CD4-positive, alpha-beta T cell treated with Interleukin-12 subunit alpha and Interleukin-12 subunit beta, for 1 hour (primary cell): ENCODE data around the gene MAPKAP1.
"Not testable (repeated sequence)": the region's sequence is repeated elsewhere in the genome, so short reads cannot be mapped to it uniquely, and the experiment has no call there.

ENCODE experiments used
- DNase-seq: peaks from one replicate; pipeline ENCODE4 v3.0.0-alpha.2; 2020

MAPKAP1 gene

DNA sequence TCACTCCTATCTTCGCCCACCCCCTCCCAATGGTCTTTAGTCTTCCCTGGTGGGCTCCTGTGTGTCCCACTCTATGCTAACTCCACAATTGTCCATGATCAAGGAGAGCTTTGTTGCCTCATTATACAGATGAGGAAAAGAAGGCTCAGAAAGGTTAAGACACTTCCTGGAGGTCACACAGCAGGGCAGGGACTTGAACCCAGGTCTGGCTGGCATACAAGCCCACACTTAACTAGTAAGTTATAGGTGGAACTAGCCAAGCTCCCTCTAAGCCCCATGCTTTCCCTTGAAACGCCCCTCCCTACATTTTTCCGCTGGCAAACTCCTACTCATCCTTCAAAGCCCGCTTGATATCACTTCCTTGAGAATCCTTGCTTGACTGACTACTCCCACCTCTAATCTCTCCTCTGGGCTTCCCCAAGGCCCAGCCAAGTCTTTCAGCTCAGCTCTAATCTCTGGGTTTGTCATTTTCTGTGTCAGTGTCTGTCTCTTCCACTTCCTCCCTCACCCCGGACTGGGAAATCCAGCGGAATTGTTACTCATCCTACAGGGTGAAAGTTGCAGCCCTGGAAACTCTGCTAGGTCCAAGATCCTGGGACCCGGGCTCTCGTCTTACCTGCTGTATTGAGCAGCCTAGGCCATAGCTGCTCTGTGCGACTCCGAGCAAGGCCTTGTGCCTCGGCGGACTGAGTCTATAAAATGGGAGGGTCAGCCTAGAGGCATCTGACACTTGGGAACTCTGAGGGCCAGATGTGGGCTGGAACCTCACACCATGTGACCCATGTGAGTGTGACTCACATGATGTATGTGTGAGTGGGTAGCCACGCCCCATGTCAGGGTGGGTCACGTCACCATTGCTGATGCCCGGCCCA is 300.8 kb downstream of the MAPKAP1 start:
- DNase-seq, result no peak

DNA sequence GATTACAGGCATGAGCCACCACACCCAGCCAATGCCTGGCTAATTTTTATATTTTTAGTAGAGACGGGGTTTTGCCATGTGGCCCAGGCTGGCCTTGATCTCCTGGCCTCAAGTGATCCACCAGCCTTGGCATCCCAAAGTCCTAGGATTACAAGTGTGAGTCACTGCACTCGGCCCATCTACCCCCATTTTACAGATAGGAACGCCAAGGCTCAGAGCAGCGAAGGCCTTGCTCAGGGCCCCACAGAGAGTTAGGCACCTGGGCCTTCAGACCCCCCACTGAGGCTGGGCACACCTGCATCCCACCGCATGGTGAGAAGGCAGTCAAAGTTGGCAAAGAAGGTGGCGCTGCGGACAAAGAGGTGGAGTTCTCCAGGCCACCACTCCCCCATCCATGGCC is 302.3 kb downstream of the MAPKAP1 start:
- no peak for DNase-seq

DNA sequence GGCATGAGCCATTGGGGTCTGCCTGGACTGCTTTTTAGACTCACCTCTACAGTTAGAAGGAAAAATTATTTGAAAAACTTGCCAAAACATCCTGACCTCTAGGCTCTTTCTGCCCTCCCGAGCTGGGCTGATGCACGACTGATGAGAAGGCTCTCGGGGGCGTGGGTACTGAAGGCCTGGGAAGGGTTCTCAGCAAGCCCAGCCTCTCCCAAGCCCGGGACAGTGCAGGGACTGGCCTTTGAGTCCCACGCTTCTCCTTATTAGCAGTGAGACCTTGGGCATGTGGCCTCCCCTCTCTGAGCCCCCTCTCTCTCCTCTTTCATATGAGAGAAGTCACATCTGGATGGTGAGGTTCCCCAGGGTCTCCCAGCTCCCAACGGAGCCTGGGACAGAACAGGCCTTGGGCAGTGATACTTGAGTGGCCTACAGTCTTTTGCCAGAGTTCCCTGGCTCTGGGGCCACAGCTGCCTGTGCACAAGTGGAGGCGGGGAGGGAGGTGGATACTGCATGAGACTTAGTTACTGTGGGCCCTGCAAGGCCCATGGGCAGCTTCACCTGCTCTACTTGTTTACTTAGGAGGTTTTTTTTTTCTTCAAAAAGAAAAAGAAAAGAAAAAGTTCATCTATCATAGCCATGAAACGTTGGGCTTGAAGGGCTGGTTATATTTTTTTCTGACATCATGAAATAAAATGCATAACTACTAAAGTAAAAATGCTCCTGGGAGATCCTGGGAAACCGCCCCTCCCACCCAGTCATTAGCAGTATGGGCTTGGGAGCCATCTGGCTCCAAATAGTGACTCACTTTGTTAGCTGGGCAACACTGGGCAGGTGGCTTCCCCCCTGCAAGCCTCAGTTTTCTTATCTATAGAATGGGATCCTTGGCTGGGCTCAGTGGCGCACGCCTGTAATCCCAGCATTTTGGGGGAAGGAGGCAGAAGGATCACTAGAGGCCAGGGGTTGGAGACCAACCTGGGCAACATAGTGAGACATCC is 306.0 kb downstream of the MAPKAP1 start:
- no peak for DNase-seq

DNA sequence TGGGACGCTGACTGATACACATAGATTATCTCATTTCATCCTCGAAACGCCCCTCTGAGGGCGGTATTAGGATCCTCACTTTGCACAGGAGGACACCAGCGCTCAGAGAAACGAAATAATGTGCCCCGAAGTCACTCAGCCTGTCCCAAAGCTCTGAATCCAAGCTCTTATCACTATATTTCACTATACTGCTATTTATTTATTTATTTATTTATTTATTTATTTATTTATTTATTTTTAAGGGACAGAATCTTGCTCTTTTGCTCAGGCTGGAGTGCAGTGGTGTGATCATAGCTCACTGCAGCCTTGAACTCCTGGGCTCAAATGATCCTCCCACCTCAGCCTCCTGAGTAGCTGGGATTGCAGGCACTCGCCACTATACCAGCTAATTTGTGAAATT is 306.8 kb downstream of the MAPKAP1 start:
- not testable (repeated sequence) for DNase-seq

DNA sequence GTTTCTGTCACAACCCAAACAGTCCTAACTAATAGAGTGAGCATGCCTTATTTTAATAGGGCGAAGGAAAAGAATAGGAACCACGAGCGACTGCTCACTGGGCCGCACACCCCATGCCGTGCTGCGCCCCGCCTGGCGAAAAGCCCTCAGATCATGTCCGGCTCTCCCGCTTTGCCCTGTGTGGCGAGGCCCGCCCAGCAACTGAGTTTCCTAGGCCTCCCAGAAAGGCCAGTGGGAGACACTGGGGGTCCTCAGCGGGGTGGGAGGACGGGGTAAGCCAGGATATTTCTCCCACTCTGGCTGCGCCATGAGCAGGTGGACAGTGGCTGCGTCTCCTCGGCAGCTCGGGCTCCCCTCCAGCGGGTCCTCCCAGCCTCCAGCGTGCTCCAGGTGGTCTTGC is 307.3 kb downstream of the MAPKAP1 start:
- no peak for DNase-seq

DNA sequence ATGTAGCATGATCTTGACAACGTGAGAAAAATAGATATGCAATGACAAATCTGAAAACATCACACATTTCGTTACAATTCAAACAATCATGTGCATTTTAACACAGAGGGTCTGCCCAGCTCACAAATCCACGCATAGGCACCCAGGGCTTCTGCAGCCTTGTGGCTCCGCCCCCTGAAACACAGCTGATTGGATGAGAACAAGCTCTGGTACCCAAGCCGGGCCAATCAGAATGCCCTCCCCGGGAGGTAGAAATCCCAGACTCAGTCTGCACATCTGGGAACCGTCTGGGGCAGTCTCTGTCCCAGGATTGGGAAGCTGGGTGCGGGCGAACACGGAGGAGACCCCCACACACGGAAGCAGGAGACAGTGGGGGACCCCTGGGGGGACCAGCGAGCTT is 307.8 kb downstream of the MAPKAP1 start:
- no peak for DNase-seq

DNA sequence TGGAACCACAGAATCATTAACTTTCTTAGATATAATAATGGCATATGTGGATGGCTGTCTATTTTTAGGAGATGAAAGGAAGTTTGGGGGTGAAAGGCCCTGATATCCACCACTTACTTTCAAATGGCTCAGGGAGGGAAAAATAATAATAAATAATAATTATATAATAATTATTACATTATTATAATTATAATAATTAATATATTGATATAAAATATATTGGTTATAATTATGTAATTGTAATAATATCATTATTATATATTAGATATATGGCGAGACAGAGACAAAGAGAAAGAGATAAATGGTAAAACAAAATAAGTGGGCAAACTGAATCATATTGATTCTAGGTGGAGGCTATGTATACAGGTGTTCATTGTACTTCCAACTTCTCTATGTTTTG is 308.8 kb downstream of the MAPKAP1 start:
- no peak for DNase-seq

DNA sequence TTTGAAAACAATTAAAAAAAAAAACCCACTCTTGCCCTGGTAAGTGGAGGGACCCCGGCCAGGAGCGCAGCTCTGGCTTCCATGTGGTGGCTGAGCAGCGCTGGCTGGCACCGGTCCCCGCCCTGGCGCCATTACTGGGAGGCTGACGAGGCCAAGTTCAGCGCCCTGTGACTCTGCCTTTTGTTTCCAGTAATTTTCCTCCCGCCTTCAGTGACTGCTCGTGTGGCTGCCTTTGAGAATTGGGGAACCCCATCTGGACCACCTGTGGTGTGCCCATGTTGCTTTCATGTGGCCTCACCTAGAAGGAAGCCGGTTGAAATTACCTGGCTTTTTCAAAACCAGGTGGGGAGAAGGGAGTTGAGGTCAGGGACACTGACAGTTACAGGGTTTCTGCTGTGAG is 309.3 kb downstream of the MAPKAP1 start:
- DNase-seq, result no peak

DNA sequence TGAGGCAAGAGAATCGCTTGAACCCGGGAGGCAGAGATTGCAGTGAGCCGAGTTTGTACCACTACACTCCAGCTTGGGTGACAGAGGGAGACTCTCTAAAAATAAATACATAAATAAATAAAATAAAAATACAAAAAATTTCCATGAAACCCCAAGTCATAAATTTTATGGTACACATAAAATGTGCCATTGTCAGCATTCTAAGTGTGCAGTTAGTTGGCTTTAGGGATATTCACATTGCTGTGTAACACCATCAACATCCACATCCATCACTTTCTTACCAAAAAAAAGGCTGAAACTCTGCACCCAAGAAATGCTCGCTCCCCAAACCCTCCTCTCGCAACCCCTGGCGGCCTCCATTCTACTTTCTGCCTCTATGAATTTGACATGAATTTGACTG is 310.2 kb downstream of the MAPKAP1 start:
- no peak for DNase-seq

DNA sequence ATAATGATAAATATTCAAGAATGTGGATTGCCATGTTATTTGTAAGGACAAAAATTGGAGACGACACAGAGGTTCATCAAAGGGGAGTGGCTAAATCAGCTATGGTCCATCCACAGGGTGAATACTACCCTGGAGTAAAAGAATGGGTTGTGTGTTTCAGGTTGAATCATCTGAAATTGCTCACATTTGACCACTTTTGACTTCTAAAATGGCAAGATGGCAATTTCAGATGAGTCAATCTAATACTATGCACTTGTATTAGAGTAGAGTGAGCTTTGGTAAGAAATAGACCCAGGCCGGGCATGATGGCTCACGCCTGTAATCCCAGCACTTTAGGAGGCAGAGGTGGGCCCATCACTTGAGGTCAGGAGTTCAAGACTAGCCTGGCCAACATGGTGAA is 313.6 kb downstream of the MAPKAP1 start:
- no peak for DNase-seq

DNA sequence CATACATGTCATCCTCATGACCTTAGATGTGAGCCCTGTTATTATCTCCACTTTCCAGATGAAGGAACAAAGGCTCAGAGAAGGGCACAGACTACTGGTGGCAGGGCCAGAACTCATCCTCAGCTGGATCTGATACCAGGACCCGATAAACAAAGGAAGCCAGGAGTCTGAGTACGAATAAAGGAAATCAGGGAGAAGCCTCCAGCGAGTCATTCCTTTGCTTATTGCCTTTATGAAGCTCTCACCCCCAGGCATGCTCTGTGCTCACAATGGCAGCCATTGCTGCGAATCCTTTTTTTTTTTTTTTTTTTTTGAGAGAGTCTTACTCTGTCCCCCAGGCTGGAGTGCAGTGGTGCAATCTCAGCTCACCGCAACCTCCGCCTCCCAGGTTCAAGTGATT is 315.3 kb downstream of the MAPKAP1 start:
- DNase-seq, result no peak

DNA sequence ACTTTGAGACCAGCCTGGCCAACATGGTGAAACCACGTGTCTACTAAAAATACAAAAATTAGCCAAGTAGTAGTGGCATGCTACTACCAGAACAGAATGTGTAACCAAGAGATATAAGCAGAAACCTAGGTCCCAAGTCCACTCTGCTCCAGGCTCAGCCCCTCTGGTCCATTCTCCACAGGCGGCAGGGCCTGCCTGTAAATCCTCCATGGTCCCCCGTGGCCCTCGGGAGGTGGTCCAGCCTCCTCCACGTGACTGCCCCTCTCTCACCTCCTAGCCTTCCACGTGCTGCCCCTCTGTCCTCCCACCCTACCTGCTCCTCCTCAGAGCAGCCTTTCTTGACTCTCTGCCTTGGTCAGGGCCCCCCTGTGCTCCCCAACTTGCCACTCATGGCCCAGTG is 318.0 kb downstream of the MAPKAP1 start:
- no peak for DNase-seq

DNA sequence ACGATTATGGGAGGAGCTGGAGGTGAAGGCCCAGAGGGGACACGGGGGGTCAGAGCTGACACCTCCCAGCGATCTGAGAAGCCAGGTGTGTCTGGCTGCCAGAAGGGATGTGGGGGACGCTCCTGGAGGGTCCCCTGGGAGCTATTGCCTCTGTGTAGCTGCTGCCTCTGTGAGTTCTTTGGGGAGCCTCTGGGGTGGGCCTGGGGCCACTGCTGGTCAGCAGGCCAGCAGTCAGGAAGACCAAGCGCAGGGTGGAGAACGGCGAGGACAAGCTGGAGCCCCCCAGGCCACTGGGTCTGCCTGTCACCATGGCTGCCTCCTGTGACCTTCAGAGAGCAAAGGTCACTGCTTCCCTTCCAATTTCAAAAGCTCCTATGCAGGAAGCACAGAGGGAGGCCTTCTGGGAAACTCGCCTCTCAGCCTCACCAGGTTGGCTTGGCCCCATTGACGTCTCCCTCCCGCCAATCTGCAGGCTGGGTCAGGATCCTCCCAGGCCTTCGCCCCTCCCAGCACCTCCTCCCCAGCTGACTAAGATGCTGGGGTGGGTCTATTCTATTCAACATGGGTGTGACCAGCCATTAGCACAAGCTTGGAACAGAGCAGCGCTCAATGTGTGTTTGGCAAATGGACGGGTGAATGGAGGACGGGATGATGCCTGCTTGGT is 319.0 kb downstream of the MAPKAP1 start:
- DNase-seq, result no peak
